ENCODE data around the gene CD244. TPM values are rescaled to one million over a fixed set of nuclear protein-coding genes. Genes with fewer than 3 reads are reported as not detected.
"Not testable (repeated sequence)": the region's sequence is repeated elsewhere in the genome, so short reads cannot be mapped to it uniquely, and the experiment has no call there.

CD244 gene
- total RNA-seq, 1 donor from 2014 or later, result 2.0 TPM

GRCh38 chr1:160876311-160876710, 13.6 kb upstream of the CD244 start:
- H3K9me3 ChIP-seq, result no peaks in the 10 kb centered on the region
- no peak overlapping the region for H3K27ac ChIP-seq
- no peaks in the 10 kb centered on the region for H3K36me3 ChIP-seq
- H3K4me3 ChIP-seq, result no peak overlapping the region
- H3K4me1 ChIP-seq, result no peaks in the 10 kb centered on the region
- no peak for TF ChIP-seq POLR2AphosphoS5 (IDR thresholded peaks at IDR 0.05; ENCODE audit: insufficient read depth in 1 of 2, low read depth in 1 of 2)
- no peak for TF ChIP-seq POLR2A (IDR thresholded peaks at IDR 0.05)
- TF ChIP-seq CTCF (IDR thresholded peaks at IDR 0.05), result no peak
- H3K27me3 ChIP-seq, result no peaks in the 10 kb centered on the region
- DNase-seq (ENCODE audit: extremely low spot score in 2 of 2), result no peak
- intact Hi-C loops (cut with DNase I), result no loop called here

GRCh38 chr1:160875591-160875990, 12.9 kb upstream of the CD244 start:
- H3K4me1 ChIP-seq; H3K9me3 ChIP-seq; H3K4me3 ChIP-seq; H3K27me3 ChIP-seq; intact Hi-C loops (cut with DNase I); H3K27ac ChIP-seq; H3K36me3 ChIP-seq; DNase-seq (ENCODE audit: extremely low spot score in 2 of 2): not testable (repeated sequence)

GRCh38 chr1:160874935-160875334, 12.2 kb upstream of the CD244 start:
- Histone ChIP-seq H3K4me1 (no peaks in the 10 kb centered on the region), H3K9me3 (no peaks in the 10 kb centered on the region), H3K27me3 (no peaks in the 10 kb centered on the region), H3K4me3 (no peak overlapping the region), H3K27ac (no peak overlapping the region), H3K36me3 (no peaks in the 10 kb centered on the region)
- TF ChIP-seq CTCF (IDR thresholded peaks at IDR 0.05), result no peak
- no peak for TF ChIP-seq POLR2AphosphoS5 (IDR thresholded peaks at IDR 0.05; ENCODE audit: insufficient read depth in 1 of 2, low read depth in 1 of 2)
- TF ChIP-seq POLR2A (IDR thresholded peaks at IDR 0.05), result no peak
- intact Hi-C loops (cut with DNase I), result no loop called here
- no peak for DNase-seq (ENCODE audit: extremely low spot score in 2 of 2)

- no peak for TF ChIP-seq CTCF (IDR thresholded peaks at IDR 0.05)
- TF ChIP-seq POLR2AphosphoS5 (IDR thresholded peaks at IDR 0.05; ENCODE audit: insufficient read depth in 1 of 2, low read depth in 1 of 2), result no peak
- no peak for TF ChIP-seq POLR2A (IDR thresholded peaks at IDR 0.05)
- H3K27me3 ChIP-seq, result no peaks in the 10 kb centered on the region
- H3K36me3 ChIP-seq, result no peaks in the 10 kb centered on the region
- no peak for DNase-seq (ENCODE audit: extremely low spot score in 2 of 2)
- no peak overlapping the region for H3K27ac ChIP-seq
- no peaks in the 10 kb centered on the region for H3K9me3 ChIP-seq
- no peak overlapping the region for H3K4me3 ChIP-seq
- intact Hi-C loops (cut with DNase I), result no loop called here
- H3K4me1 ChIP-seq, result no peaks in the 10 kb centered on the region
Observed at GRCh38 chr1:160868141-160868540, 5.5 kb upstream of the CD244 start.

GRCh38 chr1:160867651-160868050, 5.0 kb upstream of the CD244 start:
- H3K4me1 ChIP-seq; H3K27me3 ChIP-seq; H3K4me3 ChIP-seq; H3K27ac ChIP-seq; H3K9me3 ChIP-seq; DNase-seq (ENCODE audit: extremely low spot score in 2 of 2); intact Hi-C loops (cut with DNase I); H3K36me3 ChIP-seq: not testable (repeated sequence)

- H3K9me3 ChIP-seq, result no peaks in the 10 kb centered on the region
Observed at GRCh38 chr1:160866695-160867260, 4.1 kb upstream of the CD244 start.

More at GRCh38 chr1:160866695-160867260, 4.1 kb upstream of the CD244 start:
- Histone ChIP-seq H3K27me3 (no peaks in the 10 kb centered on the region), H3K4me3 (no peak overlapping the region), H3K4me1 (no peaks in the 10 kb centered on the region), H3K36me3 (no peaks in the 10 kb centered on the region), H3K27ac (no peak overlapping the region)
- no peak for DNase-seq (ENCODE audit: extremely low spot score in 2 of 2)
- intact Hi-C loops (cut with DNase I), result no loop called here
- TF ChIP-seq POLR2AphosphoS5 (IDR thresholded peaks at IDR 0.05; ENCODE audit: insufficient read depth in 1 of 2, low read depth in 1 of 2), result no peak
- no peak for TF ChIP-seq POLR2A (IDR thresholded peaks at IDR 0.05)
- TF ChIP-seq CTCF (IDR thresholded peaks at IDR 0.05), result no peak
